ENCODE data around the gene RPL9.
"Not testable (repeated sequence)": the region's sequence is repeated elsewhere in the genome, so short reads cannot be mapped to it uniquely, and the experiment has no call there.

RPL9 gene

DNA sequence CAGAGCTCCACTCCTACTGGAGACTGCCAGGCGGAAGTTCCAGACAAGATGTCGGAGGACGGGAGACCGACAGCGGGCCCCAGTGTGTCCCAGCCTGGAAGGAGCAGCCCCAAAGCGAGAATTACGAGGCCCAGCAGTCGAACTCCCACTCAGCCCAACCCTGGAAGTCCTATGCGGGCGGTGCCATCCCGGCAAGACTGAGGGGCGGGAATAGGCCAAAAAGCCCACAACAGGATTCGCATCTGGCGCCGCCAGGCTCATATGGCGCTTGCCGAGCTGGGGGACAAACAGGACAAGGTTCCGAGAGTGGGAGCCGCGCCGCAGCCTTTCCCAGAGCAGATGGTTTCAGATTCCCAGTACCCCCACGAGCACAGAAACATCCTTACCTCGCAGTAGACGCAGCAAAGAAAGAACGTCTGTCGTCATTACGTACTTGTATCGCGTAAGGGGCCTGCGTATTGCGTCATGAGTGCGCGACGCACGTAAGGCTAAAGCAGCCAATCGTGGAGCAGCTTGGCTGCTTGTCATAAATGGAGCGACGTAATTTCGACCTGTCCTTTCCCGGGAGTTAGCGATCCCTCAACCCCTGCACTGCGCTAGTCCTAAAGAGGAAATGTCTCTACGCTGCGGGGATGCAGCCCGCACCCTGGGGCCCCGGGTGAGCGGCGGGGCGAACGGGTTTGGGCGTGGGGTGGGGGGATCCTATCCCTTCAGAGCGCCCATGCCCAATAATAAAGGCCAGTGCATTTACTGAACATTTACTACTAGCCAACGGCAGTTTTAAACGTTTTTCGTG is at the start of gene RPL9, which contains the start of gene LIAS:
TSS of gene RPL9 (minus strand) at position 418 of the 796 bp plus-strand sequence. CDS start 483 bp downstream, outside the sequence.
TSS of gene LIAS (plus strand) at position 552 of the 796 bp plus-strand sequence. CDS start at position 614, 62 bp downstream.
- DNase-seq (ENCODE audit: low read depth): peak; percentile 90

DNA sequence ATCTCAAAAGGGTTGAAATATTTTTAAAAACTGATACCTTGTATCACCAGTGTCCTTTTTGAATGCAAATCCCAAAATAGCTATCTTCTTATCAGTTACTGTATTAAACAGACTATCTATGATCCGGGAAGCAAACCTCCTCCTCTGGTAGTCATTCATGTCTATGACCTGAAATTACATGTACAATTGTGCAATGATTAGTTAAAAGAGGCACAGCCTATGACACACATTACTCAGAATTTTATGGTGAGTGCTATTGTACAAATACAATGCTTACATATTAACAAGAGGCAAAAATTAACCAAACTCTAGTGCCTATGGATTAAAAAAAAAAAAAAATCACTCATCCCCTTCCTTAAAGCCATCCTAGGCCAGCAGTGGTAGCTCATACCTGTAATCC is 46.9 kb upstream of the RPL9 start:
- no peak for DNase-seq (ENCODE audit: low read depth)

DNA sequence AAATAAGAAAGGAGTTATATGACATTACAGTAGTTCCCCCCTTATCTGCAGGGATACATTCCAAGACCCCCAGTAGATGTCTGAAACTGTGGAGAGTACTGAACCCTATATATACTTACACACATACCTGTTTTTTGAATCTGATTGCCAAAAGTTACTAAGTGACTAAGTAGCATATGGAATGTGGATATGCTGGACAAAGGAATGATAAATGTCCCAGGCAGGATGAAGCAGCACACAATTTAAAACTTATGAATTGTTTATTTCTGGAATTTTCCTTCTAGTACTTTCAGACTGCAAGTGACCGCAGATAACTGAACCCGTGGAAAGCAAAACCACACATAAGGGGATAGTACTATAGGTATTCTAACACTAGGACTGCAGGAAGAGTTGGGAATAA is 45.8 kb upstream of the RPL9 start:
- DNase-seq (ENCODE audit: low read depth): no peak

DNA sequence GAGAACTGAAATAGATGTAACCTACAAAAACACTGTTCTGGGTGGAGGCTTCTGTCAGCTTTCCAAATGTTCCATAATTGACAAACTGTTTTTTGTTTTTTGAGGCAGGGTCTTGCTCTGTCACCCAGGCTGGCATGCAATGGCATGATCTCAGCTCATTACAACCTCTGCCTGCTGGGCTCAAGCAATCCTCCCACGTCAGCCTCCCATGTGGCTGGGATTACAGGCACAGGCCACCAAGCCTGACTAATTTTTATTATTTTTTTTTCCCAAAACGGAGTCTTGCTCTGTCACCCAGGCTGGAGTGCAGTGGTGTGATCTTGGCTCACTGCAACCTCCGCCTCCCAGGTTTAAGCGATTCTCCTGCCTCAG is 43.9 kb upstream of the RPL9 start:
- DNase-seq (ENCODE audit: low read depth): not testable (repeated sequence)

DNA sequence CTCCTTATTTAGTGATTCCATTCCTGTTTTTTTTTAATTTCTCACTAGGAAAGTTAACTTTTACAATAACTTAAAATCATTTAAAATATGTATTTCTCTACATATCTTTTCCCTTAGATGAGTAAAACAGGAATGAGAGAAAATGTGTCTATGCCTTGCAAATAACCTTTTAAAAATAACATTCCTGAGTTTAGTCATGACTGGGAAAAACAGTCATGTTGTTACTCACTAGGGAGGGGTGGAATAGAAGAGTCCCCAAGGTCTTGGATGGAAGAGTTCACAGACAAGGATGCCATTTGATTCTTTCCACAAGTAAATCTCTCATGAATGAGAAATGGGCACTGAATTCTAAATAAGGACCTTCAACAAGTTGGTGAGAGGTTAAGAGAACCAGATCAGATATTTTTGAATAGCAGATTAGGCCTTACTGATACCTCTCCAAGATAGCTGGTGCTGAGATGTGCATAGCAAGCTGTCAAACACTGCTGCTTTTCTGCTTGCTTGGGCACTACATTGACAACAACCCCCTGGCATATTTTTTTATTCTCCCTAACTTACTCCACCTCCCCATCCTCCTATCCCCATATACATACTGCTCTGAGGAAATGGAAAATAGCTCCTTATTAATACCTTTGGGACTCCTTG is 43.4 kb upstream of the RPL9 start:
- no peak for DNase-seq (ENCODE audit: low read depth)

DNA sequence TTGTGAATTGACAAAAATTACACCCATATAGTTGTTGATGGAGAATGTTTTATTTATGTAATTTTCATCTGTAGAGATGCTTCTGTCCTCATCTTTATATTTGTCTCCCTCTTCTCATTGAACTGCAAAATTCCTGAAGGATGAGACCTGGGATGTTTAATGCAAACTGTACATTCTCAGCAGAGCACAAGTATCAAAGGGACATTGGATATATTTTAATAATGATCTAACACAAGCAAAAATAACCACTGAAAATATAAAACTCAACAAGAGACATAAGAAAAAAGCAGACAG is 40.0 kb upstream of the RPL9 start:
- no peak for DNase-seq (ENCODE audit: low read depth)

DNA sequence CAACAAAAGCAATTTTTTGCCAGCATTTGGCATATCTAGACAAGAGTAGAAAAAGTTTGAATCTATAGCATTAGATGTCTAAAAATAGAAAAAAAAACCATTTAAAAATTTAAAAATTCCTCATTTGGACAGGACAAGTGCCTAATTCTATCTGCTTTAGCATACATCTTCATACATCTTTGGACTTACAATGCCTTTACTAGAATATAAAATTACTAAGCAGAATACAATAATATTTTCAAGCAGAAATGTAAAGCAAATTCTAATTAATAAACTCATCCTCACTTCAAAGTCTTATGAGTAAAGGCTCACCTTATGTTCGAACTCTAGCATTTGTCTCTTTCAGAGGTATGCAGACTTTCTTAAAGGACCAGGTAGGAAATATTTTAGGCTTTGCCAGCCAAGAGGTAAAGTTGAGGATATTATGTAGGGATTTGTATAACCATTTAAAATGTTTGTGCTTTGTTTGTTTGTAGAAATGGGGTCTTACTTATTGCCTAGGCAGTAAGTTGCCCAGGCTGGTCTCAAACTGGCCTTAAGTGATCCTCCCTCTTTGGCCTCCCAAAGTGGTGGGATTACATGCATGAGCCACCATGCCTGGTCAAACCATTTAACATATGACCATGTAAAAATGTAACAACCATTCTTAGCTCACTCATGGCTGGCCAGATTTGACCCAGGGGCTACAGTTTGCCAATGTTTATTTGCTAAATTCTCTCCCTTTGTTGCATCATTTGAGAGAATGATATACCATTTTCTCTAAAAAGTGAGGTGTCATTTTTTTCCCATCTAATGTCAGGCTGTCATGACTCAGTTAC is 39.4 kb upstream of the RPL9 start:
- DNase-seq (ENCODE audit: low read depth): no peak

DNA sequence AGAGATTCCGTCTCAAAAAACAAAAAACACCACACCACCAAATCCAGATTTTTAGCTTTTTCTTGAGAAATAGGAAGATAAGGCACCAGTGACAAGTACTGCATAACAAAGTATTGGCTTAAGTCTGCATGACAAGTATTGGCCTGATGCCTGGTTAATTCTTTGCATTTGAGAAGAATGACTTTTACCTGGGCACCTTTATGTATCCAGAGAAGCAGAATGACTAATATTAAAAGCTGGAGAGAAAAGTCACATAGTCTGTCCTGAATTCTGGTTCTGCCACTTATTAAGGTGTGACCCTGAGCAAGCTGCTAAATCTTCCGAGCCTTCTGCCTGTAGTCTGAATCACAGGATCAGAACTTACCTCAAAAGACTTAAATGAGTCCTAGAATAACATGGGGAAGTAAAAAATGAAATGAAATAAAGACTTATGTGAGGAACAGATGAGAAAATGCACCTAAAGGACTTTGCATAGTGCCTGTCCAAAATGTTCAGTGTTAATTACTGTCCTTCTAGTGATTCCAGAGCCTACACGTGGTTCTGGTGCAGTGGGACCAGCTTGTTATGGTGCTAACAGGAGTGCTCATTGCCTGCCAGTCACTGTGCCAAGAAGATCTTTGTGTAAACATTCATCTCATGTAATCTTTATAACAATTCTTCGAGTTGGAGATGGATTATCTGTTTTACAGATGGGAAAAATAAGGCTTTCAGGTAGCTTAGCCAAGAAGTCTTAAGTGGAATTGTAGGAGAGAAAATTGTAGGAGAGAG is 36.9 kb upstream of the RPL9 start:
- DNase-seq (ENCODE audit: low read depth): no peak

DNA sequence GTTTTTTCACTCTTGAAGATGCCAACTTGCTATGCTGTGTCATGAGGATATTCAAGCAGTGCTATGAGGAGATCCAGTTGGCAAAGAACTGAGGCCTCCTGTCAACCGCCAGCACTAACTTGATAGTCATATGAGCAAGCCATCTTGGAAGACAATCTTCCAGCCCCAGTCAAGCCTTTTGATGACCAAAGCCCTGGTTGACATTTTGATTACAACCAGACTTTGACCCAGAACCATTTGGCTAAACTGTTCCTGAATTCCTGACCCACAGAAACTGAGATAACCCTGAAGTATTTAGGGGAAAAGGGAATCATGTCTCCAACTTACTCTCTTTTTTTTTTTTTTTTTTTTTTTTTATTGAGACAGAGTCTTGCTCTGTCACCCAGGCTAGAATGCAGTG is 35.6 kb upstream of the RPL9 start:
- DNase-seq (ENCODE audit: low read depth): no peak

DNA sequence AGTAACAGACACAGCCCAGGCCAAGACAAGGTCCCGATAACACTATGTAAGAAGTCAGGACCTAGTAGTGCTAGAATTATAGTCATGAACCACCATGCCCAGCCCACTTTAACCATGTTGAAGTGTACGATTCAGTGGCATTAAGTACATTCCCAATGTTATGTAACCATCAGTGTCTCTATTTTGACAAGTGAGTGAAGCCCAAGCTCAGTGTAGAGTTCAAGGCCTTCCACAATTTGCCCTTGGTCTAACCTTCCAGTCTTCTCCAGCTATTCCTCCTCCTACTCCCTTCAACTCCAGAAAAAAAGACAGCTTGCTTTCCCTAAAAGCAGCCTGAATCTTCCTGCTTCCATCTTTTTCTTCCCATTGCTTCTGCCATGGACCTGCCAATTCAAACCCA is 31.6 kb upstream of the RPL9 start:
- no peak for DNase-seq (ENCODE audit: low read depth)

DNA sequence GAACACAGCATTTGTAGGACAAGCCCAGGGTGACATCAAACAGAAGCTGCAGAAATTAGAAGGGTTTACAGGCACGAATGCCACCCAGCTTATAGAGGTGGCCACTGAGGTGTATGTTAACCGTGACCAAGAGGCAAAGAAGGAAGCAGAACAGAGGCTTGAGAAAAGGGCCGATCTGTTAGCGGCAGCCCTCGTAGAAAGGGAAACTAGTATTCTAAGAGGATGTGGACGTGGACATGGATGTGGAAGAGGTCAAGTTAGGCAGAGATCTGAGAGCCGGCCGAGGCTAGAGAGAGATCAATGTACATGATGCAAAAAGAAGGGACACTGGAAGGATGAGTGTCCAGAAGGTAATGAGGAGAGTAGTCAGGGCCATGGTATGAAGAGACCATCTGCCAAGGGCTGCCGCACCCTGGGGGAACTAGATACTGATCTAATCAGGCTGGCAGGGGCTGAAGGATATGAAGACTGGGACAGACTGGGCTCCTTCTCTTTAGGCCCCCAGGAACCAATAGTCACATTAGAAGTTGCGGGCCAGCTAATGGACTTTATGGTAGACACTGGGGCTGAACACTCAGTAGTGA is 27.6 kb upstream of the RPL9 start:
- DNase-seq (ENCODE audit: low read depth): no peak

DNA sequence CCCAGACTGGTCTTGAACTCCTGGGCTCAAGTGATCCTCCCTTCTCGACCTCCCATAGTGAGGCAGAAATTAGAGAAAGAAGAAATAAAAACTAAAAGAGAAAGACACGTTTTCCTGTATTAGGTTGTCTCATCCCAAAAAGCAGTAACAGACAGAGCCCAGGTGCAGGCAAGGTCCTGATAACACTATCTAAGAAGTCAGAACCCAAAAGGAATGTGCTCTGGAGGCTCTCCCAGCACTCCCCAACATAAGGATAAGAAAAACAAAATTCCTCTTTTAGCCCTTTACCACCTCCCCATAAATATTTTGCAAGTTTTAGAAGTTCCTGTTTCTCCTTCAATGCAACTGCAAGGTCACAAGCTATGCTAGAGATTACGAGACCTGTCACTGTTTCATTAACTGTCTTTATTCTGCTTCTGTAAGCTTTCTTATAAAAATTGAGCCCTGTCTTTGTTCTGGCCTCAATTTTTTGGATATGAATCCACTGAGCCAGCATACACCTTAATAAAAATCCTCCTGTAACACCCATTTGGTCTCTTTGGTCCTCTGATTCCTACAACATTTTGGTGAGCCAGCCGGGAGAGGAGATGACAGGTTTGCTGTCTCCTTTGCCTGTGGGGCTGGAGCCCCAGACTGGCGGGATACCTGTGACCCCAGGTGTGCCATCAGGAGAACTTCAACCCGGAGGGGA is 26.0 kb upstream of the RPL9 start:
- no peak for DNase-seq (ENCODE audit: low read depth)

DNA sequence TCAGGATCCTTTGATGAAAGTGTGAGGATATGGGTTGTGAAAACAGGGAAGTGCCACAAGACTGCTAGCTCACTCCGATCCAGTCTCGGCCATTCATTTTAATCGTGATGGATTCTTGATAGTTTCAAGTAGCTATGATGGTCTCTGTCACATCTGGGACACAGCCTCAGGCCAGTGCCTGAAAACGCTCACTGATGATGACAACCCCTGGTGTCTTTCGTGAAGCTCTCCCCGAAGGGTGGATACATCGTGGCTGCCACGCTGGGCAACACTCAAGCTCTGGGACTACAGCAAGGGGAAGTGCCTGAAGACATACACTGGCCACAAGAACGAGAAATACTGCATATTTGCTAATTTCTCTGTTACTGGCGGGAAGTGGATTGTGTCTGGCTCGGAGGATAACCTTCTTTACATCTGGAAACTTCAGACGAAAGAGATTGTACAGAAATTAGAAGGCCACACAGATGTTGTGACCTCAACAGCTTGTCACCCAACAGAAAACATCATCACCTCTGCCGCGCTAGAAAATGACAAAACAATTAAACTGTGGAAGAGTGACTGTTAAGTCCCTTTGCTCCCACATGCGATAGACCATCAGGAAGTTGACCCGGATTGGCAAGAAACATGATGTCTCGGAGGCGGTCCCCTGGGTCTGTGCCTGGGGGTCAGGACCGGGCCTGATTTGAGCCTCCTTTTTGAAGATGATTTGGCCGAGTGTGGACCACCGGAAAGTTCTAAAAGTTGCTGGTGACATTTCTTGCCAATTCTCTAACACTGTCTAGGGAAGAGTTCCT is 22.4 kb upstream of the RPL9 start:
- no peak for DNase-seq (ENCODE audit: low read depth)

DNA sequence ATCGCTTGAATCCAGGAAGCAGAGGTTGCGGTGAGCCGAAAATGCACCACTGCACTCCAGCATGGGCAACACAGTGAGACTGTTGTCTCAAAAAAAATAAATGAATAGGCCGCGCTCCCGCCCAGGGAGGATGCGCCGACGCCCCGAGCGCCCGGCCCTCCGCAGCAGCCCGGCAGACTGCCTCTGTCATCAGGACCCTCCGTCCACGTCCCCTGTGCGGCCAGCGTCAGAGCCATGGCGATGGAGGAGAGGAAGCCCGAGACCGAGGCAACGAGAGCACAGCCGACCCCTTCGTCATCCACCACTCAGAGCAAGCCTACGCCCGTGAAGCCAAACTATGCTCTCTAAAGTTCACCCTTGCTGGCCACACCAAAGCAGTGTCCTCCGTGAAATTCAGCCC is 21.5 kb upstream of the RPL9 start:
- no peak for DNase-seq (ENCODE audit: low read depth)

DNA sequence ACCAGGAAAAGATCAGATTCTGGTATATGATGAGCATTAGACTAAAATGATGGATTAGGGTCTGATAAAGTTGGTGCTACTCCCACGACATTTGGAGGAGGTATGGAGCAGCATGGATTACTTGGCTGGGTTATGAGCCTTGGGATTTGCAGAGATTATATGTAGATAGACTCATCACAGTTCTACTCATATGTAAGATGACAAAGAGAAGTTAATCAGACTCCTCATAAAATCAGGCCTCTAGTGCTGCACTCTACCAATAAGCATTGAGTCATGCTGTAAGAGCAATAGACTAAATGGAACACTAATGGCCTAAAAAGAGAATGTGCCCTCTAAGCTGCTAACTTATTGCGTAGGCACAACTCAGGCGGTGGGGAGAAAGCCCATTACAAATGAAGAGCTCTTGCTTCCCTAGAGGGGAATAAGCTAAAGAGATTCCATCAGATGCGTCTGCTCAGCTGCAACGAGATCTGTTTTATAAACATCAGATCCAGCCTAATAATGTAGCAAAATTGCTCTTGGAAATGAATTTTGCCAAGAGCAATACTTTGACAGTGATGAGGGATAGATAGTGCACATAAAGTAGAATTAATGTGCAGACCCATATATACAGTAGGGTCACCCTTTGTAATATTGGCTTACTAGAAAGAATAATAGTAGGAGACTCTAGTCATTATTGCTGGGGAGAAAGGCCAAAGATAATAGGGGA is 17.6 kb upstream of the RPL9 start:
- no peak for DNase-seq (ENCODE audit: low read depth)

DNA sequence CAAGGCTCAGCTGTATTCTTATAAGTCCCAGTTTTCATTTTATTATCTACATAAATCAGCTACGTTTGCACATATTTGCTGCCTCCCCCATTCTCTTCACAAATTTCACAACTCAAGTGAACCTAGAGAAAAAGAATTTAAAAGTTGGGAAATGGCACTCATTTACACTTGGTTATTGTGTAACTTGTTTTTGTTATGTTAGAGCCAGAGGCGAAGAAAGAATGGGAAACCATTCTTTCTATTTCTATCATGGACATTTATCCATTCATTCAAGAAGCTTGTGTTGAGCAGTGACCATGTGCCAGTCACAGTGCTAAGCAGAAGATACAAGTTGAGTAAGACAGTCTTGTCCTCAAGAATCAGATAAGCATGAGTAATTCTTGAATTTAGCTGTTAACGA is 13.7 kb upstream of the RPL9 start:
- DNase-seq (ENCODE audit: low read depth): no peak

DNA sequence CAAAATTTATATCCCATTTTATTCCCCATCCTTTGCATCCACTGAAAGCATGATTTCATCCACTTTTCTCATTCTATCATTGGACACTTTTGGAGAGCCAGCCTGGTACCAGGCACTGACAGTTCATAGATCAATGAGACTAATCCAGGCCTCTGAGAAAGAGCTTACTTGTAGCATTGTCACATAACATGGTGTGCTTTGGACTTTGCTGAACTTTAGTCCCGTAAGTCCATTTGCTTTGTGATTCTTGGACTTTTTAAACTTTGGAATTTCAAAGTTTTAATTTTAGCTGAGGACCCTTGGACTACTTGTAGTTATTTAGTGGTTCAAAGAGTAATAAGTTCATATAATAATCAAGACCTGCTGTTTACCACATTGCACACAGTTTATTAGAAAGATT is 11.7 kb upstream of the RPL9 start:
- DNase-seq (ENCODE audit: low read depth): no peak

DNA sequence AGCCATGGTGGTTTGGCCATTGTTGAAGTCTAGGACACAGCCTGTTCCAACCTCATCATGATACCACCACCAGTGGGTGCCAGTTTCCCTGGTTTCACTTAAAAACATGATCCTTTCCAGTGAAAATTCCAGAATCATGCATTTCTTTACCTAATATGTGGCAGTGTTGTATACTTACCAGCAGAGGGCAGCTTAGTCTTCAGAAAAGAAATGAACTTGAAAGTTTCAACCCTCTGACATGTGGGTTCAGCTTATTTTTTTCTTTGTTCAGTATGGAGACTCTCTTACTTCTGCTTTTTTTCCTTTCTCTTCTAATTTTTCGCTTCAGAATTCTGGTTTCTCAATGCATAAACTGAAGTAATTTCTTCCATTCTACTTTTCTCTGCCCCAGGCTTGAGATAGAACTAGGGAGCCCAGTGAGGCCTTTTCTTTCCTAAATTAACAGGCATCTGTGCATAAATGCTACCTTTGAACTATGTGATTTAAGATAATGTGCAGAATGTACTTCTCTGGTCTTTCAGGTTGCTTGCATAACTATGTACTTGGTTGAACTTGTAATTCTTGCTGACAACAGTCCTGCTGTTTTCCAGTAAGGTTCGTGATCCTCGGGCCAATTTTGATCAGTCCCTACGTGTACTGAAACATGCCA is 10.8 kb upstream of the RPL9 start:
- no peak for DNase-seq (ENCODE audit: low read depth)

DNA sequence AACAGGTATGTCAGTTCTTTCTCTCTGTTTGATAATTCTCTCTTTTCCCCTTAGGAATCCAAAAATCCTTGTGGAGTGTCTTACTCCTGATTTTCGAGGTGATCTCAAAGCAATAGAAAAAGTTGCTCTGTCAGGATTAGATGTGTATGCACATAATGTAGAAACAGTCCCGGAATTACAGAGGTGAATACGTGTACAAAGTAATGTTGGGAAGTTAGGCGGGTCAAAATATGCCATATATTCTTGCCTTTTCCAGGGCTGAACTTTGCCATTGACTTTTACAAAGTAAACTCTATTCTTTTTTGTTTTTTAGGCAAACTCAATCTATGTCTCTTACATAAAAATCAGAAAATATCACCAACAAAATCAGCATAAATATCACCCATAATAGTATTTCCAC is 8.7 kb upstream of the RPL9 start:
- DNase-seq (ENCODE audit: low read depth): no peak

Data from stimulated activated CD4-positive, alpha-beta T cell treated with anti-CD3 and anti-CD28 coated beads, Interleukin-2, amount 100 ng/mL, for 4 hours (primary cell).